Neural crest cell (in vitro differentiated cells): ENCODE data around the gene RPL27A. TPM values are rescaled to one million over a fixed set of nuclear protein-coding genes. Genes with fewer than 3 reads are reported as not detected.
A peak's percentile ranks its signal among the peaks of the same experiment; 100 is the strongest.

ENCODE experiments used
- DNase-seq: peaks from one replicate; pipeline ENCODE4 v3.0.0; 2021; ENCODE audit warnings: low read depth, mixed read lengths, low spot score
- H3K27ac Mint-ChIP-seq: one replicate; pipeline ENCODE4 v1.8.0; 2021; ENCODE audit warnings: mild to moderate bottlenecking, mixed read lengths; ENCODE audit not compliant: unreplicated experiment
- H3K27me3 Mint-ChIP-seq: 2 replicates; pipeline ENCODE4 v1.8.0; 2021; ENCODE audit warnings: low read depth, mild to moderate bottlenecking, mixed read lengths
- H3K36me3 Mint-ChIP-seq: 2 replicates; pipeline ENCODE4 v1.8.0; 2021; ENCODE audit warnings: low read depth, mild to moderate bottlenecking, mixed read lengths
- H3K4me1 Mint-ChIP-seq: 2 replicates; pipeline ENCODE4 v1.8.0; 2021; ENCODE audit warnings: mixed read lengths
- H3K4me3 Mint-ChIP-seq: one replicate; pipeline ENCODE4 v1.8.0; 2021; ENCODE audit warnings: mild to moderate bottlenecking, mixed read lengths
- H3K9me3 Mint-ChIP-seq: 2 replicates; pipeline ENCODE4 v1.8.0; 2021; ENCODE audit warnings: mixed read lengths
- CTCF ChIP-seq: fragments of 200-600 bp; sonication (generic); conservative IDR thresholded peaks from 2 replicates; pipeline ENCODE4 v1.5.0; 2021; ENCODE audit warnings: antibody characterized with exemption, mild to moderate bottlenecking
- total RNA-seq: library from RNA; stranded (reverse); gene quantifications from 2 replicates; pipeline ENCODE4 v1.2.1, GENCODE V29; 2021

RPL27A gene
- total RNA-seq, 1 donor from 2014 or later = 711 TPM

GRCh38 chr11:8717876-8718753 is 35.5 kb downstream of the RPL27A start:
- Mint-ChIP-seq H3K27ac (peak overlapping the region; percentile 92), H3K36me3 (peaks cover 14% of the 10 kb centered on the region), H3K4me3 (no peak overlapping the region), H3K4me1 (peaks cover 43% of the 10 kb centered on the region), H3K27me3 (no peaks in the 10 kb centered on the region), H3K9me3 (no peaks in the 10 kb centered on the region)
- no peak for DNase-seq
- TF ChIP-seq CTCF = no peak

GRCh38 chr11:8719211-8719649 is 36.6 kb downstream of the RPL27A start:
- Mint-ChIP-seq H3K36me3 (peaks cover 14% of the 10 kb centered on the region), H3K27ac (no peak overlapping the region)
- no peak for TF ChIP-seq CTCF

GRCh38 chr11:8719721-8720120 is 37.1 kb downstream of the RPL27A start:
- Mint-ChIP-seq H3K9me3 (no peaks in the 10 kb centered on the region), H3K36me3 (peaks cover 10% of the 10 kb centered on the region), H3K27me3 (no peaks in the 10 kb centered on the region), H3K27ac (no peak overlapping the region), H3K4me1 (peaks cover 40% of the 10 kb centered on the region), H3K4me3 (no peak overlapping the region)
- no peak for TF ChIP-seq CTCF
- no peak for DNase-seq

More at GRCh38 chr11:8719211-8719649, 36.6 kb downstream of the RPL27A start:
- no peak for DNase-seq
- H3K4me3 Mint-ChIP-seq = no peak overlapping the region
- no peaks in the 10 kb centered on the region for H3K27me3 Mint-ChIP-seq
- H3K4me1 Mint-ChIP-seq = peaks cover 43% of the 10 kb centered on the region
- H3K9me3 Mint-ChIP-seq = no peaks in the 10 kb centered on the region

- Mint-ChIP-seq H3K4me3 (no peak overlapping the region), H3K27ac (peak overlapping the region; percentile 6), H3K4me1 (peaks cover 35% of the 10 kb centered on the region)
Measured at GRCh38 chr11:8720352-8720751, 37.8 kb downstream of the RPL27A start.

GRCh38 chr11:8720868-8721608 is 38.4 kb downstream of the RPL27A start:
- DNase-seq = no peak
- no peaks in the 10 kb centered on the region for H3K9me3 Mint-ChIP-seq
- H3K4me1 Mint-ChIP-seq = peaks cover 35% of the 10 kb centered on the region
- TF ChIP-seq CTCF = no peak
- H3K27me3 Mint-ChIP-seq = no peaks in the 10 kb centered on the region
- H3K36me3 Mint-ChIP-seq = peaks cover 10% of the 10 kb centered on the region
- H3K27ac Mint-ChIP-seq = peak overlapping the region; percentile 90
- no peak overlapping the region for H3K4me3 Mint-ChIP-seq

More at GRCh38 chr11:8720352-8720751, 37.8 kb downstream of the RPL27A start:
- Mint-ChIP-seq H3K36me3 (peaks cover 10% of the 10 kb centered on the region), H3K27me3 (no peaks in the 10 kb centered on the region), H3K9me3 (no peaks in the 10 kb centered on the region)
- DNase-seq = no peak
- no peak for TF ChIP-seq CTCF
